Glomerular visceral epithelial cell (primary cell): Measurements from ENCODE around the gene CREBZF.
"Not testable (repeated sequence)": the region's sequence is repeated elsewhere in the genome, so short reads cannot be mapped to it uniquely, and the experiment has no call there.

Experiments used
- DNase-seq: peaks from one replicate; pipeline ENCODE4 v3.0.0-alpha.2; 2016; ENCODE audit errors: extremely low spot score

The CREBZF gene

DNA sequence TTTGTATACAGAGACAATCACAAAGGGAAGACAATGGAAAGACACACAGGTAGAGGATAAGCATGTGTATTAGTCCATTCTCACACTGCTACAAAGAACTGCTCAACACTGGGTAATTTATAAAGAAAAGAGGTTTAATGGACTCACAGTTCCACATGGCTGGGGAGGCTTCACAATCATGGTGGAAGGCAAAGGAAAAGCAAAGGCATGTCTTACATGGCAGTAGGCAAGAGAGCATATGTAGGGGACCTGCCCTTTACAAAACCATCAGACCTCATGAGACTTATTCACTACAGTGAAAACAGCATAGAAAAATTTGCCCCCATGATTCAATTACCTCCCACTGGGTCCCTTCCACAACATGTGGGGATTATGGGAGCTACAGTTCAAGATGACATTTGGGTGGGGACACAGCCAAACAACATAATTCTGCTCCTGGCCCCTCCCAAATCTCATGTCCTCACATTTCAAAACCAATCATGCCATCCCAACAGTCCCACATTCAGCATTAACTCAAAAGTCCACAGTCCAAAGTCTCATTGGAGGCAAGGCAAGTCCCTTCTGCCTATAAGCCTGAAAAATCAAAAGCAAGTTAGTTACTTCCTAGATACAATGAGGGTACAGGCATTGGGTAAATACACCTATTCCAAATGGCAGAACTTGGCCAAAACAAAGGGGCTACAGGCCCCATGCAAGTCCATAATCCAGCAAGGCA lies 6.2 kb upstream of the CREBZF start:
- DNase-seq: not testable (repeated sequence)

DNA sequence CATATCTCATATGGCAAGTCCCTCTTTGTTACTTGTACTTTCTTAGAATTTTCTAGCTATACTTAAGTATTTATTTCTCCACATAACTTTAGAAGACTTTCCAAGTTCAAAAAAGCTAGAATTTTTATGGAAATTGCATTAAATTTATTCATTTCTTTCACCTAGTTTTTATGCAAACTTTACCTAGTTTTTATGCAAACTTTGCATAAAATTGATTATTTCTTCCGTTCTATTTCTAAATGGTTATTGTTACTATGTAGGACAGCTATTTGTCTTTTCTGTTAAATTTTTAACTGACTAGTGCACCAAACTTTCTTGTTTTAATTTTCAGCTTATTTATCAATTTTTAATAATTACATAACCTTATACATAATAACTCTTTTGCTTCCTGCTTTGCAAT lies 3.2 kb upstream of the CREBZF start:
- no peak for DNase-seq

DNA sequence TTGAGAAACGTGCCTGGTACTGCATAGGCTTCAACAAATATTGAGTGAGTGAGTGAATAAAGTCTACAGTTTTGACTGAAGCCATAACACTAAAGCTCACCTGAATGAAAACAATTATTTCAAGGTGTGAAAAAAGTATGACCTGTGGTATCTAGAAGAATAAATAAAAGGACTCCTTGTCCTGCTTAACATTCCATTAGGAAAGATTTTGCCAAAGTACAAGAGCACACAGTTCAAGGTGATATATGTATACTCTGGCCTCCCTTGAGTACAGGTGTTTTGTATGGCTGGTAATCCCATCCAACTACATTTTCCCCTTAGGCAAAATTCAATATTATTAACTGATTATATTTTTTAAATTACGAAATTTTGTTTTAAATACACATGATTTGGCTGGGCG lies 1.8 kb upstream of the CREBZF start:
- no peak for DNase-seq

DNA sequence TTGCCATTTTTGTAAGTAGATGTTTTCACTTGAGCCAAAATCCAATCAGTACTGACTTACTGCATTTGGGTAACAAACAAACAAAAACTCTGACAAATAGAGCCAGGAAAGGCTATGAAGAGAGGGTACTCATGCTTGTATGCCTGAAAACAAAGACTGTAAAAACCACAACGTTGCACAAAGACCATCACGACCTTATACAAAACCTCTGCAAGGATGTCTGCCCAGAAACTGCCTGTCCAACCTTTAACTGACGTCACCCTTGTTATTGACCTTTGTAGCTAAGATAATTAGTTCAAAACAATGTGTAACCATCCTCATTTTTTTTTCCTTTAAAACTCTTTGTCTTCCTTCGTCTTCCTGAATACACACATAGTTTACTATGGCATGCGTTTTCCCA lies 804 bp upstream of the CREBZF start:
- no peak for DNase-seq

DNA sequence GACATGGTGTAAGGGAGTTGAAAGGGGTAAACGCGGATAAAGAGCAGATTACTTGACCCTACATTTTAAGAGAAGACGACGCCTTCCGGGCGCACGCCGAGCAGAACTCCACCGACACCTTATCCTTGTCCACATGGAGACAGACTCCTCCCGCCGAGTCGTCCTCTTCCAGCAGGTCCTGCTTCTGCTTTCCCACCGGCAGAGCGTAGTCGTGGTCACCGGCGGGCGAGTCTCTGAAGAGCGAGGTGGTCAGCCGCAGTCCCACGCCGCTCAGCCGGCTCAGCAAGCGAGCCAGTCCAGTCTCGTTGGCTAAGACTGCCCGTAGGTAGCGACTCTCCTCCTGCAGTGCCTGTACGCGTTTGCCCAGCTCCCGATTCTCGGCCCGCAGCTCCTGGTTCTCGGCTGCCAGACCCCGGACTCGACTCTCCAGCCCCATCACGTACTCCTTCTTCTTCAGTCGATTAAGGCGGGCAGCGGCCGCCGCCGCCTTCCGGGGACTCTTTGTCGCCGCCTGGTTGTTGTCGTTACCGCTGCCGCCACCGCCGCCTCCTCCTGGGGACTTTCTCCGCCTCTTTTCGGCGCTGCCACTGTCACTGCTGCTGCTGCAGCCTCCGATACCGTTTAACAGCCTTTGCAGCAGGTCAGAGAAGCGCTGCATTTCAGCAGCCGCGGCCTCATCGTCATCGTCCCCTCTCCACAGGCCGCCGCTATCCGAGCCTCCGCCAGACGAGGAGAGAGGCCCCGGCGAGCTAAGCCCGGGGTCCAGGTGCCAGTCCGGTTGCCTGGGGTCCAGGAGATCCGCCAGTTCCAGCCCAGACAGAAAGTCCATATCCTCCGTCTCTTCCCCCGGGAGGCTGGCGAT lies 945 bp downstream of the CREBZF start:
- peak; percentile 55 for DNase-seq

DNA sequence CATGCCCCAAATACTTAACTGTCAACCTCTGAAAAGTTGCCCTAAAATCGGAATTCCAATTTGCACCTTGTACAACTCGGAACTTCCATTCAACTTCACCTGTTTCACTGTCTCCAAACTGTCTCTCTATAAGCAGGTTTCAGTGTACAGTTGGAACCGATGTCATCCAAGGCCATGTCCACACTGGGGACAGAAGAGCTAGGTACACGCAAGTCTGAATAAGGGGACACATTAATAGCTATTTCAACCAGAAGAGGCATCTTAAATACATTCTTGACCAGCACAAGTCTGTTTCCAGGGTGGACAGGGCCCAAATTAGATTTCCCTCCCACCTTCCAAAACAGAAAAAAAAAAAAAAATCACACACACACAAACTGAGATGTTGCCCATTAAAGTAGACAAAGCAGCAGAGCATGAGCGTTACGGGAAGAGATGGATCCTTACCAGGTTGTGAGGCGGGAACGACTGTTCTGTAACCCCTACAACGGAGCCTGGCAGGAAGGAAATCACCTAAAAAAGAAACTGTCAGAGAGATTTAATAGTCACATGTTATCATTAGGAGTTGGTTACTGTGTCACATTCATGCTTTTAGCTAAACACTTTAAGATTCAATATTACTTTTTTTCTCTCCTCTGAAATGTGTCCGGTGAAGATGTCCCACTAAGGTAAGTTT lies 1.7 kb downstream of the CREBZF start:
- peak; percentile 18 for DNase-seq

DNA sequence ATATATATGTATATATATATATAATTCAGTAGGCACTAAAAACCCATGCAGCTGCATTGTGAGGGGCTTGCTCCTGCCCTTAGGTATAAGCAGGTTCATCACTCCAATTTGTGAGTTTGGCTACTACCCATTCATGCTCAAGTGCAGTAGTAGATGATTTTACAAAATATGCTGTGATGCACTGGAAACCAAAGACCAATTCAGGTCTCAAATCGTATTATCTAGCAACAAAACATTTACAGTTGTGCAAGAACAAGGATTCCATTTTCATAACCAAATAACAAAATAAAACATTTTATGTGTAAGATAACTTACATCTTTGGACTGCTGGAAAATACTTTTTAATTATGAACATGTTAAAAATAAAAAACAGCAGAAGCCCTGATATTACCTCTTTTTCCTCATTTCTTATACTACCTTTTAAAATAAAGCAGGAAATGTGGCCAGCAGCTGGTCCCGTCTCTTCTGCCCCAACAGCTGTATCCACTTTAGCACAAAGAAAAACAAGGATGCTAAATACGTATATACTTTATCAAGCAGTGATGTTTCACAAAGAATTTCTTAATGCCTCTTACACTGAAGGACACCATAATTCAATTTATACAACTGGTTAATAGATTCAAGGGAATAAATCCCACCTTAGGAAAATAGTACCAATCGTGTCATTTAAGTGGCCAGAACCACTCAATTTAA lies 2.8 kb downstream of the CREBZF start:
- DNase-seq: no peak

DNA sequence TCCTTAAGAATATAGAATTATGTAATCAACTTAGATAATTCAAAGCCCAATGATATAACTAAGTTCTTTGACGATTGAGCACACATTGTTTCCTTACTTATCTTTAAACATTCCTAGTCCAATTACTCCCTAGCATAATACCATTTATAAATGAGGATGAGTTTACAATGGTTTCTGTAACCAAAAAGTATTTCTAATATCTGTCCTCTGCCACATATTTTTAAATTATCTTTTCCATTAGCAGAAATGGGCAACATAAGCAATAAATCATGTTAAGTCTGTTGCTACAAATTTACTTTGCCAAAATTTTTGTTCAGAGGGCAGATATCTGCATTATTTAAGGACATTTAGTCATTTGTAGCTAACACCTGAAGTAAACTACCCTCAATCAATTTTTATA lies 6.7 kb downstream of the CREBZF start:
- no peak for DNase-seq

DNA sequence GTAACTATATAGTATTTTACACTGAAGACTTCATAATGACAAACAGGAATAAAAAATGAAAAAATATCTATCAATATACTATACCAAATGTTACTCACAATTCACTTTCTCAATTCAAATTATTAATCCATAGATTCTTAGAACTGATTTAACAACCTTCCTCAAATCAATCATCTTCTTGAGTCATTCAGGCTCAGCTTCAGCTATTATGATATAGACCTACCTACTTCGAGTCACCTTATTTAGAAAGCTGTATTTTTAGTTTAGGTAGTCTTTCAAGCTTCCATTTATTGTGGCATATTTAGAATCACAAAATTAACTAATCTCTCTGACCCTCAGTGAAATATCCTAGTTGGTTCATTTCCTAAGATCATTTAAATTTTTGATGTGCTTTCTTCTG lies 8.2 kb downstream of the CREBZF start:
- no peak for DNase-seq

DNA sequence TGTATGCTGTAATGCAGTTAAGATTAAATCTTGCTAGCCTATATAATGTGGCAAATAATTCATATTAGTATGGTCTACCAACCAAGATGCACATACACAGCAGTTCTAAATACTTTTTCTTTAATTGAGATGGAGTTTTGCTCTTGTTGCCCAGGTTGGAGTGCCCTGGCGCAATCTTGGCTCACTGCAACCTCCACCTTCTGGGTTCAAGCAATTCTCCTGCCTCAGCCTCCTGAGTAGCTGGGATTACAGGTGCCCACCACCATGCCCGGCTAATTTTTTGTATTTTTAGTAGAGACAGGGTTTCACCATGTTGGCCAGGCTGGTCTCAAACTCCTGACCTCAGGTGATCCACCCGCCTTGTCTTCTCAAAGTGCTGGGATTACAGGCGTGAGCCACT lies 10.6 kb downstream of the CREBZF start:
- DNase-seq: not testable (repeated sequence)

DNA sequence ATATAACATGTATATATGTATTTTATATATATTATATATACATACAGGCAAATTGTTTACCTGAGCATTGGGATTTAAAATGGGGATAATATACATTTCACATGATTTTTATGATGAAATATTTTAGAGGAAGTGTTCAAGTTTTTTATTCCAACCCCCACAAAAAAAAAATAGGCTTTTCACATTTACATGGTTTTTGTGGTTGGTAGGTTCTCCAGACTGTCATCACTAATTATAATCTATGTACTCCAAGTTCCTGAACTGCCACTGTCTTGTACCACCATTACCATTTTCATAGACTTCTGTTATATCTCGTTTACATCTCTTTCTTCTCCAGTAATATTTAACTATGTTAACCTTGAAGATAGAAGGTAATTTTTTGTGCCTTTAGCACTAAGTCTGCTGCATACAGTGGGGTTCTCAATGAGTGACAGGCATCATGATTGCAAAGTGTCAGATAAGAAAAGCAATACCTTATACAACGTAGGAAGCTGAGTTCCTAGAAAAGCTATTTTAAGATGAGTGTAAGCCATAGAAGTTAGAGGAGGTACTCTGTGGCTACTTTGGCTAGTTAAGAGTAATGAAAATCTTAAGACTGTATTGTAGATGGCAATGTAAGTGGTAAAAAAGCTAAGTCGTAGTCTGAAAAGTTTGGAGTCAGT lies 12.0 kb downstream of the CREBZF start:
- no peak for DNase-seq

DNA sequence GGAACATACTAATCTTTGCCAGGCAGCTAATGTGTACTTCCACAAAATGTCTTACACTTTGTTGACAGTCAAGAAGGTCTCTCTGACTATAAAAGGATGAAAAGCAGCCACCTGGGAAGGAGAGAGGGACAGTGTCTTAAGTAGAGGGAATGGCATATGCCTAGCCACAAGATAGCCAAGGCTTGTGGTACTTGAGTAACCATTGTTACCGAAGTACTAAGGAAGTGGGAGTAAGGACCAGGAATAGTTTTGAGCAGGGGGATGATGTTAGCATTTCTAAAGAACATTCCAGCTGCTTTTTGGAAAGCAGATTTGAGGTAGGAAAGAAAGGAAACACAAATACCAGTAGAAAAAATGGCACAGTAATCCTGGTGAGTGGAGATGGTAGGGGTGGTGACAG lies 13.8 kb downstream of the CREBZF start:
- no peak for DNase-seq

DNA sequence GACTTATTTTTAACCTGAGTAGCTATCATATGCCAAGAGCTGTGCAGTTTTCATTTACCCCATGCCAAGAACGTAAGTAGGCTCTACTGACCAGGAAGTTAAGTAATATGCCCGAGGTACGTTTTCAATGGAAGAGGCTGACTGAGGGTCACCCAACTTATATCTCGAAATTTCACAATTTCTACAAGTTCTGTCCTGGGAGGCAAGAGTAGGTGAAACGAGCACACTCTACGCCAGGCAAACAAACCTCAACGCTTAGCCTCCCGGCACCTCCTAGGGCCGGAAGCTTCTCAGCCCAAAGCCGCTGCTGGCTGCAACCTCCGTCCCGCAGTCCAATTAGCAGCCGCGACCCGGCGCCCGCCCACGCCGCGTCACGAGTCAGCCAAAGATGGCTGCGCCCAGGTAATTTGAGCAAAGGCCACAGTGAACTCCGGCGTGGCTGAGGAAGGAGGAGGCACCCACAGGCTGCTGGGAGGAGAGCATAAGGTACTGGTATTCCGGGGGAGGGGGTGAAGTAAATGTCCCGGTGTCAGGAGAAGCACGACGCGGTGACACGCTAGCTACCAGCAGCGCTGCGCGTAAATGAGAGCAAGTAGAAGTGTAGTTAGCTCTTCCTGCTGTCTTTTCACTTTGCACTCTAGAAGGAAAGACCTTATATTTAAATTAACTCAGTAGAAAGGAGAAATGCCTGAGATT lies 17.2 kb downstream of the CREBZF start, which contains the start of gene TMEM126A:
Gene TMEM126A, plus strand, starts transcription at position 364 of the 696 bp plus-strand sequence. CDS start 2,289 bp downstream, outside the sequence.
- peak; percentile 83 for DNase-seq

DNA sequence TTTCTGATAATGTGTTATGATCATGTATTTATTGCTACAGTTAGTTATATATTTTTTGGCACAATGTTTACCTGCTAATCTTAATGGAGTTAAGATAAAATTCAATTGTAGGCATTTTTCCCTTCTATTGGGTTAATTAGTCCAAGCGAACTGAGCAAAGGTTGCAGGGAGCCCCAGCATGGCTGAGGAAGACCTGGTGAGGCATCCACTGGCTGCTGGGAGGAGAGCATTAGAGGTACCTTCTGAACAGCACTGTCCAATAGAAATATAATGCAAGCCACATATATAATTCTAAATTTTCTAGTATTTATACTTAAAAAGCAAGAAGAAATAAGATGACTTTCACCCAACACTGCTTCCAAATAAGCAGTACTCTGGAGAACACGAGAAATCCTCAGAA lies 17.9 kb downstream of the CREBZF start:
- no peak for DNase-seq

DNA sequence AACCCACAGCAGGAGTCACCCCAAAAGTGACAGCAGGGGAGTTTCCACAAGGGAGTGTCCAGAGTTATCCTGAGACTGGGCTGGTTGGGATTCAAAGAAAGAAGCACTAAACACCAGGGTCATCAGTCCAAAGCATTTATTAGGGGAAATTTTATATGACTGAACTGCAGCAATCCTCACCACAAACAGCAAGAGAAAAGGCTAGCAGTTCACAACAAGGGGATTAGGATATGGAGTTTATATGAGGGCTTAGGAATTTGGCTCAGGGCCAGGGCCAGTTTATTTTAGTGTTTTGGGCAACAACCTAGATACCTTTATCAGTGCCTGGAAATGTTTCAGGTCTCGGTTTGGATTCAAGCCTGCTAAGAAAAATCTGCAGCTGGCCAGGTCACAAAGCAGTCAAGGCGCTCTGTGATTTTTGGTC lies 21.7 kb downstream of the CREBZF start:
- no peak for DNase-seq

DNA sequence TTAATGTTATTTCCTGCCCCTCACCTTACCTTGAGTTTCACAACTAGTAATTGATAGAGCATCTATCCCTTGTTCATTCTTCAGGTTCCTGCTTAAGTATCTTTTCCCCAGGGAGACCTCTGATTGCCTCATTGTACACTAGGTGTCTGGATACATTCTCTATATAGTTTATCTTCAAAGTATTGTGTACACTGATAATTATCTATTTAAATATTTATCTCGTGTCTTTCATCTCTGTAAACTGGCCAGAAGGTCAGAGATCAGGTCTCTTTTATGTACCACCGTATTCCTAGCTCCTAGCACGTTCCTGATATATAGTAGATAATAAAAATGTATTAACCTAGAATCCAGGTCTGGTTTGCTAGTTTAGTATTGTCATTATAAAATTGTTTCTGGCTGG lies 30.2 kb downstream of the CREBZF start:
- no peak for DNase-seq

DNA sequence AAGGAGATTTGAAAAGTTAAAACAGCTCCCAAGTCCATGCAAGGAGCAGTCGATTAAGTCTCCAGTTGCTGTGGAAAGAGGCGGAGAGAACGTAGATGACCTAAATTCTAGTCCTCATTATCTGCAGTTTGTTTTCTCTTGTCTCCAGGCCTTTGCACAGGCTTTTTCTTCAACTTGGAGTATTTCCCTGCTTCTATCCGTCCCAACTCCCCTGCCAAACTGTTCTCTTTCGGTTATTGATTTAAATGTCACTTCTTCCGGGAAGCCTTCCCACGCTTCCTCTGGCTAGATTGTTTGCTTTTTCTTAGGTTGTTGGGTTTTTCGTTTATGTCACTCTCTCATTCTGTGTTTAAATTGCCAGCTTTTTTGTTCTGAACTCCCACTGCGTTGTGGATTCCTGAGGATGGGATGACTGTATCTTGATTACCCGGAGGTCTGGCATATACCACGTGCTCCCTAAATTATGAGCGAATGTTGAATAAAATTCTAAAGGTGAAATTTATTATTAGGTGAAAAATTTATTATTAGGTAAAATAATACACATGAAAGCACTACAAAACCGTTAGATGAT lies 36.1 kb downstream of the CREBZF start:
- no peak for DNase-seq

DNA sequence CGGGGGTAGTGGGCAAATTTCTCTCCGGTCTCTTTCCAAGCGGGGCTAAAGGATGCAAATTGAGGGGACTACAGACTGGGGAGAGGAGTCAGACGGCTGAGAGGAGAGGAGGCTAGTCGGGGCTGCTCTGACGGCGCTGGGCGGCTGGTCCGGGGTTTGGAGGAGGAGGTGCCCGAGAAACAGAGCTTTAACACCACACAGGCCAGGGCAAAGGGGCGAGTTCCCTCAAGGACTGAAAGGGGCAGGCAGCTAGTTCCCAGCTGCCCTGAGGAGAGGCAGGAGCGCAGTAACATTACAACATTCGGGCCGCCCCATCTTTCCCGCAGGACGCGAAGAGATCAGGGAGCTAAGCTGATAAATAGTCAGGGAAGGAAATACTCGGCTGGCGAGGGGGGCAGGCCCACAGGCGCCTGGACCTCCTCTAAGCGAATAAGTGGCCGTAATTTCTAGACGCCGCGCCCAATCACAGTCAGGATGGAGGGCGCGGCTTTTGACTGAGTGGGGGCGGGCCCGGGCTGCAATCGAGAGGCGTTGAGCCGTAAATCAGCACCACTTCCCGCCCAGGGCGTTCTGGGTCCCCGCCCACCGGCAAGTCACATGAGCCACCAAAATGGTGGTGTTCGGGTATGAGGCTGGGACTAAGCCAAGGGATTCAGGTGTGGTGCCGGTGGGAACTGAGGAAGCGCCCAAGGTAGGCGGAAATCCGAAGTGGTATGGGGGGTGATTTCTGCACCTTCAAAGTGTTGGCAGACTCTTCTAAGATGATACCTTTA lies 36.7 kb downstream of the CREBZF start, which contains the start of gene TMEM126B:
Gene TMEM126B, plus strand, starts transcription at position 596 of the 773 bp plus-strand sequence. Its CDS starts 15 bp downstream, at position 611.
- peak; percentile 95 for DNase-seq

DNA sequence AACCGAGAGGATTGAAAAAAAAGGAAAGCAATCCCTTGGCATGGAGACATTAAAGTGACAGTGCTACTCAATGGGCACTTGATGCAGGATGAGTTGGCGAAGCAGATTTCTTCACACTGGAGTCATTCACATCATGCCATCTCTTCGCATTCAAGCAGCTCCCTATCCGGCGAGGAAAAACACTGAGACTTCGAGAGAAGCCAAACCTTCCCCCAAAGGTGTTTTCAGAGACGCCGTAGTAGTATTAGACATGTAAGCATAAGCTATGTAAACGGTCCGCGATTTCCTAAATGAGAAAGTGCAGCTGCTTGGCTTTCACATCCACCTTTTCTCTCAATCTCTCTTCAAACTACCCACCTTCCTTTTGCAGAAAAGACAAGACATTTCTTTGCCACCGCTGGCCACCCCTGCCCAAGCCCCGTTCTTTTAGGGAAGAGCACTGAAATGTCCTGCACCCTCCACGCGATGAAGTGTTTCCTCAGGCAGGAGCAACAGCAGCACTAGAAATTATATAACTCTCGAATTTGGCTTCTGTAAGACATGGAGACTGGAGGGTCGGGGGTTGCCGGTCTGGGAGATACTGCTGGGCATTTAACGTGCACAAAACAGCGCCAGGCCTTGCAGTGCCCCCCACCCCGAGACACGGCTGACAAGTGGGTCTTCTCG lies 37.5 kb downstream of the CREBZF start, which contains the start of gene DLG2:
Gene DLG2, minus strand, starts transcription at position 13 of the 666 bp plus-strand sequence.
- peak; percentile 38 for DNase-seq
